CD4-positive, alpha-beta T cell treated with Interleukin-4 for 4 hours (primary cell): ENCODE results near the gene OR4N2.
"Not testable (repeated sequence)": the region's sequence is repeated elsewhere in the genome, so short reads cannot be mapped to it uniquely, and the experiment has no call there.

Source experiments
- DNase-seq: peaks from one replicate; pipeline ENCODE4 v3.0.0-alpha.2; 2020

The OR4N2 gene

GRCh38 chr14:19838433-19838832 is 34.9 kb downstream of the OR4N2 start:
- DNase-seq, result no peak

GRCh38 chr14:19851365-19851764 is 47.8 kb downstream of the OR4N2 start:
- no peak for DNase-seq

- not testable (repeated sequence) for DNase-seq
Measured at GRCh38 chr14:19866061-19866669, 62.6 kb downstream of the OR4N2 start.

GRCh38 chr14:19873178-19873577 is 69.6 kb downstream of the OR4N2 start:
- no peak for DNase-seq

- DNase-seq, result no peak
Measured at GRCh38 chr14:19874842-19875241, 71.3 kb downstream of the OR4N2 start, which contains the start of gene OR4K2. Gene OR4K2, plus strand, starts transcription at chr14:19875142. Its CDS starts 1,126 bp downstream, at chr14:19876268.

- DNase-seq, result peak; percentile 24
Measured at GRCh38 chr14:19878029-19878642, 74.6 kb downstream of the OR4N2 start.
